GM23338 (cell line): ENCODE measurements around the gene ZYX. TPM values are rescaled to one million over a fixed set of nuclear protein-coding genes. Genes with fewer than 3 reads are reported as not detected.
A peak's percentile ranks its signal among the peaks of the same experiment; 100 is the strongest.
"Not testable (repeated sequence)": the region's sequence is repeated elsewhere in the genome, so short reads cannot be mapped to it uniquely, and the experiment has no call there.

ENCODE experiments used
- ATAC-seq: fragments of 200-7000 bp; cut with Tn5 transposase; 3 replicates; pipeline ENCODE4 v1.9.1; 2020
- DNase-seq: peaks from one replicate; pipeline ENCODE4 v3.0.0-alpha.2; 2015; ENCODE audit warnings: low spot score
- H2AFZ ChIP-seq: fragments of 200-600 bp; sonication (generic); 2 replicates; pipeline ENCODE4 v1.8.0; 2016; ENCODE audit warnings: antibody characterized with exemption, mild to moderate bottlenecking, moderate library complexity
- H3F3A ChIP-seq: fragments of 200-600 bp; sonication (generic); replicated peaks from 2 replicates; pipeline ENCODE4 v1.8.0; 2017; ENCODE audit warnings: antibody characterized with exemption, mixed run types, low read depth
- H3K27ac ChIP-seq: fragments of 200-600 bp; sonication (generic); 2 replicates; pipeline ENCODE4 v1.6.1; 2016; ENCODE audit warnings: low read depth
- H3K27me3 ChIP-seq: fragments of 200-600 bp; sonication (generic); 2 replicates; pipeline ENCODE4 v1.8.0; 2016; ENCODE audit warnings: mild to moderate bottlenecking, mixed run types, moderate library complexity; ENCODE audit not compliant: insufficient read depth
- H3K36me3 ChIP-seq: fragments of 200-600 bp; sonication (generic); 2 replicates; pipeline ENCODE4 v1.8.0; 2016; ENCODE audit warnings: mild to moderate bottlenecking; ENCODE audit not compliant: insufficient read depth
- H3K4me1 ChIP-seq: fragments of 200-600 bp; sonication (generic); 2 replicates; pipeline ENCODE4 v1.8.0; 2016; ENCODE audit warnings: mild to moderate bottlenecking, moderate library complexity; ENCODE audit not compliant: insufficient read depth
- H3K4me2 ChIP-seq: fragments of 200-600 bp; sonication (generic); 2 replicates; pipeline ENCODE4 v1.7.1; 2017; ENCODE audit warnings: mixed run types
- H3K4me3 ChIP-seq: fragments of 200-600 bp; sonication (generic); 2 replicates; pipeline ENCODE4 v1.6.1; 2016; ENCODE audit warnings: mixed run types
- H3K79me2 ChIP-seq: fragments of 200-600 bp; sonication (generic); replicated peaks from 2 replicates; pipeline ENCODE4 v1.8.0; 2017; ENCODE audit warnings: mild to moderate bottlenecking; ENCODE audit not compliant: insufficient read depth
- H3K9me2 ChIP-seq: fragments of 200-600 bp; sonication (generic); 2 replicates; pipeline ENCODE4 v1.8.0; 2017; ENCODE audit not compliant: insufficient read depth
- H4K20me1 ChIP-seq: fragments of 200-600 bp; sonication (generic); replicated peaks from 2 replicates; pipeline ENCODE4 v1.8.0; 2017; ENCODE audit warnings: mild to moderate bottlenecking; ENCODE audit not compliant: insufficient read depth
- H3K27ac Mint-ChIP-seq: 2 replicates; pipeline ENCODE4 v1.8.0; 2020; ENCODE audit warnings: inconsistent platforms, mild to moderate bottlenecking, moderate library complexity, mixed read lengths
- H3K27me3 Mint-ChIP-seq: 3 replicates; pipeline ENCODE4 v1.8.0; 2022; ENCODE audit warnings: low read depth, mild to moderate bottlenecking, moderate library complexity, mixed read lengths, inconsistent platforms; ENCODE audit not compliant: insufficient read depth, poor library complexity
- H3K36me3 Mint-ChIP-seq: 3 replicates; pipeline ENCODE4 v1.8.0; 2021; ENCODE audit warnings: low read depth, mild to moderate bottlenecking, inconsistent platforms, moderate library complexity, mixed read lengths
- H3K4me1 Mint-ChIP-seq: 3 replicates; pipeline ENCODE4 v1.8.0; 2020; ENCODE audit warnings: mild to moderate bottlenecking, inconsistent platforms, mixed read lengths
- H3K4me3 Mint-ChIP-seq: 3 replicates; pipeline ENCODE4 v1.8.0; 2021; ENCODE audit warnings: moderate library complexity, mild to moderate bottlenecking, inconsistent platforms, mixed read lengths
- H3K9me3 Mint-ChIP-seq: 3 replicates; pipeline ENCODE4 v1.8.0; 2020; ENCODE audit warnings: moderate library complexity, mild to moderate bottlenecking, inconsistent platforms, mixed read lengths
- EZH2 ChIP-seq: fragments of 200-600 bp; sonication (generic); IDR thresholded peaks from one replicate; pipeline ENCODE4 v1.8.0; 2017; ENCODE audit warnings: antibody characterized with exemption, mild to moderate bottlenecking, low read depth; ENCODE audit not compliant: unreplicated experiment
- NANOG ChIP-seq: IDR thresholded peaks from 2 replicates; pipeline ENCODE4 v1.6.1; 2016; ENCODE audit warnings: antibody characterized with exemption, borderline replicate concordance
- POLR2AphosphoS5 ChIP-seq: IDR thresholded peaks from 2 replicates; pipeline ENCODE4 v1.6.1; 2016; ENCODE audit warnings: antibody characterized with exemption, low read depth
- STAT1 ChIP-seq: IDR thresholded peaks from one replicate; pipeline ENCODE4 v1.6.1; 2016; ENCODE audit warnings: antibody characterized with exemption; ENCODE audit not compliant: unreplicated experiment
- ZNF331 ChIP-seq: fragments of 250-450 bp; sonication (Bioruptor Pico); IDR thresholded peaks from 2 replicates; pipeline ENCODE4 v1.5.0; 2020; ENCODE audit warnings: low read depth, mild to moderate bottlenecking, moderate library complexity
- polyA plus RNA-seq: library from polyadenylated mRNA; unstranded; fragments of >200 nt; fragmentation: Nextera tagmentation; extraction: Ambion mirVana; gene quantifications from 2 replicates; pipeline ENCODE4 v1.2.1, GENCODE V29; 2016
- total RNA-seq: library from RNA; depleted of rRNA; stranded (reverse); fragments of >200 nt; shearing (Covaris generic); gene quantifications from 2 replicates; pipeline ENCODE4 v1.2.3, GENCODE V29; 2014

Gene ZYX
- total and polyA plus RNA-seq, 2 experiments from 2014 or later, result 111 to 141 TPM

GRCh38 chr7:143390773-143391317 is 9.7 kb downstream of the ZYX start:
- DNase-seq (no peak), ATAC-seq (no peak)
- H3F3A ChIP-seq, result peaks cover 67% of the 10 kb centered on the region
- H3K79me2 ChIP-seq, result peaks cover 8% of the 10 kb centered on the region; the same call in 1 of the 2 replicates
- peaks cover 34% of the 10 kb centered on the region for H3K27me3 Mint-ChIP-seq
- no peak overlapping the region for H3K27ac Mint-ChIP-seq
- H3K9me3 Mint-ChIP-seq, result no peaks in the 10 kb centered on the region; the same call in 2 of the 3 replicates
- H3K36me3 ChIP-seq, result peaks cover 29% of the 10 kb centered on the region
- no peak overlapping the region for H3K4me2 ChIP-seq
- peaks cover 3% of the 10 kb centered on the region; the same call in 2 of the 3 replicates for H3K4me1 Mint-ChIP-seq
- peaks cover 7% of the 10 kb centered on the region for H4K20me1 ChIP-seq
- no peaks in the 10 kb centered on the region for H3K27me3 ChIP-seq
- TF ChIP-seq STAT1 (no peak), POLR2AphosphoS5 (0 out of 2 replicates have a peak, but pooled peaks have one; percentile 35)
- H3K4me3 Mint-ChIP-seq, result no peak overlapping the region
- H3K36me3 Mint-ChIP-seq, result peaks cover 76% of the 10 kb centered on the region
- no peak overlapping the region; the same call in 1 of the 2 replicates for H3K27ac ChIP-seq
- no peak overlapping the region for H3K4me3 ChIP-seq
- H3K9me2 ChIP-seq, result no peaks in the 10 kb centered on the region
- H3K4me1 ChIP-seq, result no peaks in the 10 kb centered on the region; the same call in 1 of the 2 replicates
- no peak overlapping the region for H2AFZ ChIP-seq

- Histone ChIP-seq H3K27ac (no peak overlapping the region; the same call in 1 of the 2 replicates), H3K79me2 (0 out of 2 replicates have a peak, but pooled peaks cover under 1% of the 10 kb centered on the region), H3K4me2 (no peak overlapping the region), H2AFZ (no peak overlapping the region), H3F3A (peaks cover 62% of the 10 kb centered on the region), H3K9me2 (no peaks in the 10 kb centered on the region), H3K27me3 (no peaks in the 10 kb centered on the region), H3K4me1 (no peaks in the 10 kb centered on the region; the same call in 1 of the 2 replicates), H3K4me3 (no peak overlapping the region), H4K20me1 (peaks cover 7% of the 10 kb centered on the region), H3K36me3 (peaks cover 31% of the 10 kb centered on the region)
- TF ChIP-seq POLR2AphosphoS5 (0 out of 2 replicates have a peak, but pooled peaks have one; percentile 20), EZH2 (no peak), ZNF331 (CRISPR knock-in tag) (no peak), STAT1 (no peak), NANOG (no peak)
- Mint-ChIP-seq H3K27me3 (peaks cover 34% of the 10 kb centered on the region), H3K9me3 (no peaks in the 10 kb centered on the region; the same call in 2 of the 3 replicates), H3K4me3 (no peak overlapping the region), H3K4me1 (peaks cover 3% of the 10 kb centered on the region; the same call in 2 of the 3 replicates), H3K36me3 (peaks cover 85% of the 10 kb centered on the region), H3K27ac (no peak overlapping the region)
- no peak for ATAC-seq
- no peak for DNase-seq
Measured at GRCh38 chr7:143391462-143392404, 10.6 kb downstream of the ZYX start.

- not testable (repeated sequence) for H3K4me3 ChIP-seq, H3K4me2 ChIP-seq, H3K27me3 ChIP-seq, DNase-seq, H3K9me3 Mint-ChIP-seq, ATAC-seq, H3K9me2 ChIP-seq, H3K27ac ChIP-seq, H2AFZ ChIP-seq, H3K27ac Mint-ChIP-seq, H3K4me3 Mint-ChIP-seq, H3K79me2 ChIP-seq, H3K4me1 Mint-ChIP-seq, H3K4me1 ChIP-seq
- peaks cover 34% of the 10 kb centered on the region for H3K27me3 Mint-ChIP-seq
- Histone ChIP-seq H3K36me3 (peaks cover 35% of the 10 kb centered on the region), H4K20me1 (peaks cover 12% of the 10 kb centered on the region), H3F3A (peaks cover 62% of the 10 kb centered on the region)
- peaks cover 91% of the 10 kb centered on the region for H3K36me3 Mint-ChIP-seq
Measured at GRCh38 chr7:143392427-143392826, 11.3 kb downstream of the ZYX start.
